ENCODE data around the gene CAMK1D.

GRCh38 chr10:12614177-12614995 is 265.0 kb downstream of the CAMK1D start:
- TF ChIP-seq GATA3 (IDR thresholded peaks at IDR 0.05; ENCODE audit: low read depth, low read length) (no peak), GATA2 (IDR thresholded peaks at IDR 0.05; ENCODE audit: low read depth, low read length) (no peak)
